ENCODE results near the gene GABPB2.

Gene GABPB2

DNA sequence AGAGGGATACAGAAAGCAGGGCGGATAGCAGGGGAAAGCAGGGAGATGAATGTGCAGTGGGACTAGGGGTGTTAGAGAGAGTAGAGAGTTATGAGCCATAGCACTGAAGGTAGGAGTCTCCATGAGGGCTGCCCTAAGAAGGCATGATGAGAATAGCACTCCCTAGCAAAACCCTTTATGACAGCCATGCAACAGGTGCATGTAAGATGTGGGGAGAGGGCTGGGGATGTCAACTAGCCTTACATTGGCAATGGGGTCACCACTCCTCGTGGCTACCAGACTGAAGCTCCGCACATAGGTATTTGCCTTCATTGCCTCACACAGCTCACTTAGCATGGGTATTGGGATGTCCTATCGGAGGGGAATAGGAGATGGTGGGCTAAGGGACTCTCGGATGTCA lies 100.6 kb downstream of the GABPB2 start:
- TF ChIP-seq, protein P1, sequence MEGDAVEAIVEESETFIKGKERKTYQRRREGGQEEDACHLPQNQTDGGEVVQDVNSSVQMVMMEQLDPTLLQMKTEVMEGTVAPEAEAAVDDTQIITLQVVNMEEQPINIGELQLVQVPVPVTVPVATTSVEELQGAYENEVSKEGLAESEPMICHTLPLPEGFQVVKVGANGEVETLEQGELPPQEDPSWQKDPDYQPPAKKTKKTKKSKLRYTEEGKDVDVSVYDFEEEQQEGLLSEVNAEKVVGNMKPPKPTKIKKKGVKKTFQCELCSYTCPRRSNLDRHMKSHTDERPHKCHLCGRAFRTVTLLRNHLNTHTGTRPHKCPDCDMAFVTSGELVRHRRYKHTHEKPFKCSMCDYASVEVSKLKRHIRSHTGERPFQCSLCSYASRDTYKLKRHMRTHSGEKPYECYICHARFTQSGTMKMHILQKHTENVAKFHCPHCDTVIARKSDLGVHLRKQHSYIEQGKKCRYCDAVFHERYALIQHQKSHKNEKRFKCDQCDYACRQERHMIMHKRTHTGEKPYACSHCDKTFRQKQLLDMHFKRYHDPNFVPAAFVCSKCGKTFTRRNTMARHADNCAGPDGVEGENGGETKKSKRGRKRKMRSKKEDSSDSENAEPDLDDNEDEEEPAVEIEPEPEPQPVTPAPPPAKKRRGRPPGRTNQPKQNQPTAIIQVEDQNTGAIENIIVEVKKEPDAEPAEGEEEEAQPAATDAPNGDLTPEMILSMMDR (IDR thresholded peaks at IDR 0.05; ENCODE audit: unreplicated experiment in 3 of 3), result no peak
- no peaks in the 10 kb centered on the region for H3K27me3 Mint-ChIP-seq (ENCODE audit: low read depth)
- H3K36me3 Mint-ChIP-seq (ENCODE audit: low read depth), result peaks cover 42% of the 10 kb centered on the region
- H3K4me1 Mint-ChIP-seq, result peaks cover 10% of the 10 kb centered on the region
- no peaks in the 10 kb centered on the region for H3K9me3 Mint-ChIP-seq
- no peak overlapping the region for H3K27ac Mint-ChIP-seq
- no peak overlapping the region for H3K4me3 Mint-ChIP-seq

All from nephron (organoid).